ENCODE results near the gene MYH11.

The MYH11 gene

GRCh38 chr16:15873737-15874136, 16.9 kb upstream of the MYH11 start:
- H3K4me1 ChIP-seq = no peaks in the 10 kb centered on the region
- no peak overlapping the region for H3K27ac ChIP-seq
- H3K4me2 ChIP-seq (ENCODE audit: low read length) = no peak overlapping the region
- H3K9me3 ChIP-seq (ENCODE audit: control insufficient read depth, low read length) = no peaks in the 10 kb centered on the region
- TF ChIP-seq CTCF (IDR thresholded peaks at IDR 0.05) = no peak
- no peak overlapping the region for H3K9ac ChIP-seq
- H3K4me3 ChIP-seq (ENCODE audit: low read depth, low read length) = no peak overlapping the region
- H3K79me2 ChIP-seq = peaks cover 2% of the 10 kb centered on the region
- H3K36me3 ChIP-seq (ENCODE audit: control insufficient read depth, insufficient read depth, low read length) = no peaks in the 10 kb centered on the region
- no peaks in the 10 kb centered on the region for H3K27me3 ChIP-seq (ENCODE audit: control insufficient read depth, insufficient read depth, low read length)
- no peak overlapping the region for H2AFZ ChIP-seq

- H3K9me3 ChIP-seq (ENCODE audit: control insufficient read depth, low read length) = no peaks in the 10 kb centered on the region
- peaks cover 2% of the 10 kb centered on the region for H3K79me2 ChIP-seq
- no peak overlapping the region for H3K27ac ChIP-seq
- no peak for TF ChIP-seq CTCF (IDR thresholded peaks at IDR 0.05)
- H3K36me3 ChIP-seq (ENCODE audit: control insufficient read depth, insufficient read depth, low read length) = no peaks in the 10 kb centered on the region
- H3K27me3 ChIP-seq (ENCODE audit: control insufficient read depth, insufficient read depth, low read length) = no peaks in the 10 kb centered on the region
- no peaks in the 10 kb centered on the region for H3K4me1 ChIP-seq
- H3K9ac ChIP-seq = no peak overlapping the region
- H2AFZ ChIP-seq = no peak overlapping the region
- no peak overlapping the region for H3K4me2 ChIP-seq (ENCODE audit: low read length)
- no peak overlapping the region for H3K4me3 ChIP-seq (ENCODE audit: low read depth, low read length)
Measured at GRCh38 chr16:15873301-15873700, 16.5 kb upstream of the MYH11 start.

- H3K79me2 ChIP-seq = peaks cover 2% of the 10 kb centered on the region
- H3K27ac ChIP-seq = no peak overlapping the region
- no peaks in the 10 kb centered on the region for H3K9me3 ChIP-seq (ENCODE audit: control insufficient read depth, low read length)
- H3K27me3 ChIP-seq (ENCODE audit: control insufficient read depth, insufficient read depth, low read length) = no peaks in the 10 kb centered on the region
- TF ChIP-seq CTCF (IDR thresholded peaks at IDR 0.05) = no peak
- no peak overlapping the region for H2AFZ ChIP-seq
- H3K9ac ChIP-seq = no peak overlapping the region
- no peak overlapping the region for H3K4me3 ChIP-seq (ENCODE audit: low read depth, low read length)
- no peak overlapping the region for H3K4me2 ChIP-seq (ENCODE audit: low read length)
- H3K4me1 ChIP-seq = no peaks in the 10 kb centered on the region
- no peaks in the 10 kb centered on the region for H3K36me3 ChIP-seq (ENCODE audit: control insufficient read depth, insufficient read depth, low read length)
Measured at GRCh38 chr16:15870011-15870410, 13.2 kb upstream of the MYH11 start.

GRCh38 chr16:15866451-15866850, 9.6 kb upstream of the MYH11 start:
- Histone ChIP-seq H3K79me2 (no peaks in the 10 kb centered on the region), H3K27me3 (ENCODE audit: control insufficient read depth, insufficient read depth, low read length) (no peaks in the 10 kb centered on the region), H3K36me3 (ENCODE audit: control insufficient read depth, insufficient read depth, low read length) (no peaks in the 10 kb centered on the region), H3K4me2 (ENCODE audit: low read length) (no peak overlapping the region), H3K4me1 (no peaks in the 10 kb centered on the region), H2AFZ (no peak overlapping the region), H3K9ac (no peak overlapping the region), H3K9me3 (ENCODE audit: control insufficient read depth, low read length) (no peaks in the 10 kb centered on the region), H3K4me3 (ENCODE audit: low read depth, low read length) (no peak overlapping the region), H3K27ac (no peak overlapping the region)
- no peak for TF ChIP-seq CTCF (IDR thresholded peaks at IDR 0.05)

GRCh38 chr16:15865742-15866141, 8.9 kb upstream of the MYH11 start:
- Histone ChIP-seq H3K27me3 (ENCODE audit: control insufficient read depth, insufficient read depth, low read length) (no peaks in the 10 kb centered on the region), H3K4me2 (ENCODE audit: low read length) (no peak overlapping the region), H3K79me2 (no peaks in the 10 kb centered on the region), H3K4me3 (ENCODE audit: low read depth, low read length) (no peak overlapping the region), H3K9ac (no peak overlapping the region), H3K4me1 (no peaks in the 10 kb centered on the region), H3K36me3 (ENCODE audit: control insufficient read depth, insufficient read depth, low read length) (no peaks in the 10 kb centered on the region), H3K9me3 (ENCODE audit: control insufficient read depth, low read length) (no peaks in the 10 kb centered on the region), H3K27ac (no peak overlapping the region), H2AFZ (no peak overlapping the region)
- no peak for TF ChIP-seq CTCF (IDR thresholded peaks at IDR 0.05)
